Common myeloid progenitor, CD34-positive (primary cell): ENCODE measurements around the gene BTN2A1.

Experiments used
- CTCF ChIA-PET: fragments of 350-600 bp; sonication (Branson Sonifier 250); formaldehyde crosslinking; loops from one replicate; lab custom pipeline; 2021; ENCODE audit warnings: antibody characterized with exemption; lab: Charles Lee
- POLR2A ChIA-PET: fragments of 350-600 bp; sonication (Branson Sonifier 250); formaldehyde crosslinking; loops from one replicate; lab custom pipeline; 2021; ENCODE audit warnings: antibody characterized with exemption; lab: Charles Lee
- DNase-seq, 3 donors: peaks; one replicate each; pipeline versions ENCODE4 v3.0.0 to v3.0.0-alpha.2; 2013
- H3K27ac ChIP-seq, 2 experiments: 1 replicate in 1 of 2; 2 replicates in 1 of 2; pipeline ENCODE4 v1.7.0; 2013; ENCODE audit warnings: inconsistent platforms in 2 of 2, low read length in 2 of 2, mild to moderate bottlenecking in 2 of 2, low read depth in 1 of 2, moderate library complexity in 1 of 2; ENCODE audit not compliant: severe bottlenecking in 2 of 2, insufficient read depth in 1 of 2, poor library complexity in 1 of 2
- H3K27me3 ChIP-seq, 5 experiments: replicated peaks in 2 of 5; 1 replicate in 3 of 5; 2 replicates in 2 of 5; pipeline versions ENCODE4 v1.6.1 to v1.7.0; 2013; ENCODE audit warnings: low read length in 4 of 5, mild to moderate bottlenecking in 2 of 5, moderate library complexity in 2 of 5, inconsistent platforms in 1 of 5; ENCODE audit not compliant: insufficient read depth in 5 of 5, control insufficient read depth in 4 of 5
- H3K36me3 ChIP-seq, 4 experiments: 1 replicate in 2 of 4; 2 replicates in 2 of 4; pipeline versions ENCODE4 v1.6.1 to v1.7.0; 2013; ENCODE audit warnings: low read length in 3 of 4, control low read depth in 1 of 4, mild to moderate bottlenecking in 1 of 4; ENCODE audit not compliant: control insufficient read depth in 4 of 4, insufficient read depth in 4 of 4
- H3K4me1 ChIP-seq, 4 experiments: 1 replicate in 3 of 4; 2 replicates in 1 of 4; pipeline versions ENCODE4 v1.6.1 to v1.7.1; 2013; ENCODE audit warnings: low read length in 3 of 4, mild to moderate bottlenecking in 3 of 4, control low read depth in 1 of 4, inconsistent platforms in 1 of 4, moderate library complexity in 1 of 4; ENCODE audit not compliant: control insufficient read depth in 4 of 4, insufficient read depth in 4 of 4; ENCODE audit errors: control extremely low read depth in 1 of 4
- H3K4me3 ChIP-seq, 7 experiments: 1 replicate in 4 of 7; 2 replicates in 3 of 7; pipeline versions ENCODE4 v1.5.1 to v1.7.0; 2013; ENCODE audit warnings: mild to moderate bottlenecking in 7 of 7, low read length in 6 of 7, moderate library complexity in 6 of 7, inconsistent platforms in 2 of 7, low read depth in 2 of 7, control low read depth in 1 of 7; ENCODE audit not compliant: insufficient read depth in 4 of 7, control insufficient read depth in 1 of 7; ENCODE audit errors: extremely low read depth in 1 of 7
- H3K9me3 ChIP-seq, 5 experiments: 1 replicate in 4 of 5; 2 replicates in 1 of 5; pipeline versions ENCODE4 v1.6.1 to v1.7.1; 2013; ENCODE audit warnings: low read length in 4 of 5, mild to moderate bottlenecking in 2 of 5, inconsistent platforms in 1 of 5, low read depth in 1 of 5, moderate library complexity in 1 of 5; ENCODE audit not compliant: control insufficient read depth in 4 of 5, insufficient read depth in 2 of 5; ENCODE audit errors: control extremely low read depth in 1 of 5
- WGBS: methylation state at CpG from one replicate; pipeline ENCODE4 v1.1.5; 2013; ENCODE audit not compliant: insufficient coverage; 5-methylcytosine and 5-hydroxymethylcytosine counted together

The BTN2A1 gene

GRCh38 chr6:26485112-26485780 is 27.5 kb downstream of the BTN2A1 start:
- Histone ChIP-seq H3K4me1 (peaks cover 3 to 37% (median 30%) of the 10 kb centered on the region in 4 experiments), H3K27ac (no peak overlapping the region), H3K36me3 (no peaks in the 10 kb centered on the region), H3K27me3 (no peaks in the 10 kb centered on the region), H3K9me3 (peaks cover 2 to 10% (median 4%) of the 10 kb centered on the region in 5 experiments), H3K4me3 (no peak overlapping the region)
- ChIA-PET CTCF (interaction anchor here (1.2 to 2.2 kb wide), 4 partner anchors 8 to 145 kb away, joined by 3 to 11 read pairs (median 4); partner anchors contain the start of gene BTN1A1), POLR2A (interaction anchor here (0.7 to 1.4 kb wide), 2 partner anchors 11 to 1652 kb away, joined by 5 to 6 read pairs; no protein-coding TSS in a partner anchor)
- DNase-seq: peak; percentile 43 to 83 (median 74)
- WGBS: 0% methylated on average over 1 of the region's 6 CpGs

DNA sequence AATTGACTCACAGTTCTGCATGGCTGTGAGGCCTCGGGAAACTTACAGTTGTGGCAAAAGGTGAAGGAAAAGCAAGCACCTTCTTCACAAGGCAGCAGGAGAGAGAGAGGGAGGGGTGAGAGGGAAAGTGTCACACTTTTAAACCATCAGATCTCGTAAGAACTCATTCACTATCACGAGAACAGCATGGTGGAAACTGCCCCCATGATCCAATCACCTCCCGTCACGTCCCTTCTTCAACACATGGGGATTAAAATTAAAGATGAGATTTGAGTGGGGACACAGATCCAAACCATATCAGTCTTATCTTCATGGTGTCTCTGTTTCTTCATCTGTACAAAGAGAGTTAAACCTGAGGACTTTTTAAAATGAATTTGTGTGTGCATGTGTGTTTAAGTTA is 28.6 kb downstream of the BTN2A1 start:
- CTCF ChIA-PET: no interaction called here
- H3K9me3 ChIP-seq: peaks cover 2 to 10% (median 4%) of the 10 kb centered on the region in 5 experiments
- WGBS: 100% methylated on average over 1 of the region's 5 CpGs
- H3K27me3 ChIP-seq: no peaks in the 10 kb centered on the region
- no peak overlapping the region for H3K27ac ChIP-seq
- no peak for DNase-seq
- no peak overlapping the region for H3K4me3 ChIP-seq
- no peaks in the 10 kb centered on the region for H3K36me3 ChIP-seq
- POLR2A ChIA-PET: no interaction called here
- H3K4me1 ChIP-seq: peaks cover 3 to 37% (median 30%) of the 10 kb centered on the region in 4 experiments

DNA sequence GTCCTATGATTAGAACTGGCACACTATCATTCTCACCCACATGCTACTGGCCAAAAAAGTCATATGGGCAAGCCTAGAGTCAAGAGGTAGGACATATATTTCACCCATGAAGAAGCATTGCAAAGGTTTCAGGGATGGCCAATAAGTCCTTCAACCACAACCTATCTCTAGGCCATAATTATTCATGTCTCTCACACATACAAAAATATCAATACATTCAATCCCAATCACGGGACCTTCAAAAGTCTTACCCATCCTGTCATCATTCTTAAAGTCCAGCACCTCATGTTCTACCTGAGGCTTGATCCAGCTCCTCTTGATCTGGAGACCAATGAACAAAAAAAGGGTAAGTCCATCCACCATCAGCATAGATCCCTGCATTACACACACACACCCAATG is 29.7 kb downstream of the BTN2A1 start:
- WGBS: 100% methylated on average over 1 of the region's 1 CpG
- Histone ChIP-seq H3K4me3 (no peak overlapping the region), H3K36me3 (no peaks in the 10 kb centered on the region), H3K4me1 (peaks cover 3 to 37% (median 30%) of the 10 kb centered on the region in 4 experiments), H3K27me3 (no peaks in the 10 kb centered on the region), H3K27ac (no peak overlapping the region), H3K9me3 (peaks cover 2 to 10% (median 3%) of the 10 kb centered on the region in 5 experiments)
- ChIA-PET POLR2A (no interaction called here), CTCF (interaction anchor here (1.1 to 1.5 kb wide), 3 partner anchors 9 to 16 kb away, joined by 3 to 4 read pairs (median 3); no protein-coding TSS in a partner anchor)
- no peak for DNase-seq

DNA sequence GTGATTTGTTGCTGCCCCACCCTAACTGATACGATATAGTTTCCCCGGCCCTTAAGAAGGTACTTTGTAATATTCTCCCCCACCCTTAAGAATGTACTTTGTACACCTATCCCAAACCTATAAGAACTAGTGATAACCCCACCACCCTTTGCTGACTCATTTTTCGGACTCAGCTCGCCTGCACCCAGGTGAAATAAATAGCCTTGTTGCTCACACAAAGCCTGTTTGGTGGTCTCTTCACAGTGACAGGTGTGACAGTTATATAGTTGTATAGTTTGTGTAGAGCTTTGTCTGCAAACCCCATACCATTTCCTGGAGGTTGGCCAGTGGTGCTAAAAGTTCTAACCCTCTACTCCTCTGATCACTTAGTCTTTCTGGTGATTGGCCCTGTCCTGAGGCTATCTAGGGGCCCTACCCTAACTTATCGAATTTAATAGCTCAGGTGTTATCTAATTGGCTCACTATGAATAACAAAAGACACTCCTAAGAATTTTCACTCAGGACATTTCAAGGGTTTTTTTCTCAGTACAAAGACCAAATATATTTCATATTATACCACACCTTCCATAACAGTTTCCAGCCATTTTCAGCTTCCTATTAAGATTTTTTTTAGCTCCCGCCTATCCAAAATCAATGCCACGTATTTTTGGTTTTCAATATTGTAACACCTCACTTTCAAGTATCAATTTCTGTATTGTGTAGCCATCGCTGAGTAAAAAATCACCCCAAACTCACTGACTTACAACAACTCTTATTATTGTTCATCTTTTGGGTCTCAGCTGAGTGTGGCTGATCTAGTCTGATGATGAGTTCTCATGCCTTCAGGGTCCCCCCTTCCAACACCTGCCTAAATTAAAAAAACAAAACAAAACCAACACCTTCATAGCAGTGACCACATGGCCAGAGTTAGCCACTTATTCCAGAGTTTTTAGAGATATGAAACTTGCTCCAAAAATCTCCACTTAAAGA is 32.5 kb downstream of the BTN2A1 start:
- no peak overlapping the region for H3K27ac ChIP-seq
- ChIA-PET CTCF (interaction anchor here (0.9 to 2.9 kb wide), 8 partner anchors 8 to 149 kb away, joined by 3 to 10 read pairs (median 4); no protein-coding TSS in a partner anchor), POLR2A (interaction anchor here (0.6 kb wide), 1 partner anchor 134 kb away, joined by 4 read pairs; no protein-coding TSS in a partner anchor)
- no peak for DNase-seq
- no peaks in the 10 kb centered on the region for H3K27me3 ChIP-seq
- WGBS: 100% methylated on average over 5 of the region's 8 CpGs
- no peak overlapping the region for H3K4me3 ChIP-seq
- H3K4me1 ChIP-seq: peaks cover 0 to 17% (median 11%) of the 10 kb centered on the region in 4 experiments
- H3K9me3 ChIP-seq: peaks cover 2 to 10% (median 3%) of the 10 kb centered on the region in 5 experiments
- no peaks in the 10 kb centered on the region for H3K36me3 ChIP-seq

GRCh38 chr6:26491604-26492003 is 33.8 kb downstream of the BTN2A1 start:
- 100% methylated on average over 4 of the region's 5 CpGs for WGBS
- Histone ChIP-seq H3K4me3 (no peak overlapping the region), H3K36me3 (no peaks in the 10 kb centered on the region), H3K4me1 (peaks cover 0 to 4% (median 2%) of the 10 kb centered on the region in 4 experiments), H3K27ac (no peak overlapping the region), H3K27me3 (no peaks in the 10 kb centered on the region), H3K9me3 (peaks cover 2 to 10% (median 3%) of the 10 kb centered on the region in 5 experiments)
- DNase-seq: no peak
- ChIA-PET POLR2A (no interaction called here), CTCF (interaction anchor here (0.9 to 5.1 kb wide), 5 partner anchors 11 to 150 kb away, joined by 3 to 32 read pairs (median 4); no protein-coding TSS in a partner anchor)

DNA sequence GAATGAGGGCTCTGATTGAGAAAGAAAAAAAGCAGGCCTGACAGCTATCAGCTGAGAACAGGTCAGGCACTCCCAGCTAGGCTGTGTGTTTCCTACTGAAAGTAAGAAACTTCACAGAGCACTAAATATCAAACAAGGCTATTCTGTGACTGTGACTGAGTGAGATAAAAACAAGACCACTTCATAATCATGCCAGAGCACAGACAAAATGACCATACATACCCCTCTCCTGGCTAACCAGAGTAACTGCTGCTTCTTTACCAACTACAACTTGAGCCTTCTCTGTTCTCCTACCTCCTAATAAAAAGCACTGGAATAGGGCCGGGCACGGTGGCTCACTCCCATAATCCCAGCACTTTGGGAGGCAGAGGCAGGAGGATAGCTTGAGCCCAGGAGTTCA is 35.5 kb downstream of the BTN2A1 start:
- Histone ChIP-seq H3K27ac (no peak overlapping the region), H3K9me3 (no peaks in the 10 kb centered on the region), H3K4me3 (no peak overlapping the region), H3K36me3 (no peaks in the 10 kb centered on the region), H3K4me1 (peaks cover 0 to 10% (median 2%) of the 10 kb centered on the region in 4 experiments), H3K27me3 (no peaks in the 10 kb centered on the region)
- ChIA-PET POLR2A (no interaction called here), CTCF (interaction anchor here (0.6 to 5.1 kb wide), 5 partner anchors 8 to 1294 kb away, joined by 3 to 32 read pairs (median 4); no protein-coding TSS in a partner anchor)
- WGBS: no CpG with 5 or more reads among the region's 2 CpGs
- peak; percentile 58 to 80 (median 76) for DNase-seq
